Measurements from ENCODE around the gene OR6C6.

The OR6C6 gene

GRCh38 chr12:55258303-55258702 is 38.1 kb downstream of the OR6C6 start:
- no peak overlapping the region for H3K4me3 ChIP-seq (ENCODE audit: low read depth, low read length)
- TF ChIP-seq EGR2 (tag by site-specific recombination; IDR thresholded peaks at IDR 0.05; ENCODE audit: low read depth), result no peak
- TF ChIP-seq ZNF211 (tag by site-specific recombination; IDR thresholded peaks at IDR 0.05; ENCODE audit: low read depth), result no peak
- no peak for TF ChIP-seq ZBTB11 (tag by site-specific recombination; conservative IDR thresholded peaks at IDR 0.05; ENCODE audit: low read depth)
- no peak for TF ChIP-seq ZNF394 (tag by site-specific recombination; IDR thresholded peaks at IDR 0.05; ENCODE audit: borderline replicate concordance)
- no peak for TF ChIP-seq ZXDB (tag by site-specific recombination; IDR thresholded peaks at IDR 0.05)
- TF ChIP-seq REST (tag by site-specific recombination; IDR thresholded peaks at IDR 0.05), result no peak
- TF ChIP-seq ZNF221 (tag by site-specific recombination; IDR thresholded peaks at IDR 0.05; ENCODE audit: borderline replicate concordance), result no peak
- no peaks in the 10 kb centered on the region for H3K4me1 ChIP-seq (ENCODE audit: control insufficient read depth, insufficient read depth, low read length)
- H3K9me3 ChIP-seq (ENCODE audit: control insufficient read depth, insufficient read depth, low read depth, low read length), result no peaks in the 10 kb centered on the region
- H3K36me3 ChIP-seq (ENCODE audit: control insufficient read depth in 2 of 2, insufficient read depth in 1 of 2, low read length in 2 of 2), result no peaks in the 10 kb centered on the region
- ChIA-PET CTCF (interaction anchor here (0.6 kb wide), 1 partner anchor 61 kb away, joined by 3 read pairs; no protein-coding TSS in a partner anchor), POLR2A (no interaction called here)
- no peak overlapping the region for H3K27ac ChIP-seq (ENCODE audit: extremely low read depth, low read depth, low read length)

GRCh38 chr12:55256831-55257230 is 39.5 kb downstream of the OR6C6 start:
- H3K36me3 ChIP-seq (ENCODE audit: control insufficient read depth in 2 of 2, insufficient read depth in 1 of 2, low read length in 2 of 2), result no peaks in the 10 kb centered on the region
- ChIA-PET CTCF (no interaction called here), POLR2A (no interaction called here)
- H3K4me3 ChIP-seq (ENCODE audit: low read depth, low read length), result no peak overlapping the region
- no peaks in the 10 kb centered on the region for H3K4me1 ChIP-seq (ENCODE audit: control insufficient read depth, insufficient read depth, low read length)
- no peaks in the 10 kb centered on the region for H3K9me3 ChIP-seq (ENCODE audit: control insufficient read depth, insufficient read depth, low read depth, low read length)
- no peak for TF ChIP-seq ZNF138 (tag by site-specific recombination; IDR thresholded peaks at IDR 0.05; ENCODE audit: borderline replicate concordance)
- TF ChIP-seq ZNF639 (tag by site-specific recombination; IDR thresholded peaks at IDR 0.05), result no peak
- TF ChIP-seq ZBTB11 (tag by site-specific recombination; conservative IDR thresholded peaks at IDR 0.05; ENCODE audit: low read depth), result no peak
- no peak for TF ChIP-seq ZNF423 (tag by site-specific recombination; IDR thresholded peaks at IDR 0.05)
- TF ChIP-seq ZSCAN18 (tag by site-specific recombination; IDR thresholded peaks at IDR 0.05), result no peak
- TF ChIP-seq ZNF513 (tag by site-specific recombination; IDR thresholded peaks at IDR 0.05), result no peak
- TF ChIP-seq ZFP37 (tag by site-specific recombination; IDR thresholded peaks at IDR 0.05), result no peak
- no peak for TF ChIP-seq BCL11A (tag by site-specific recombination; IDR thresholded peaks at IDR 0.05; ENCODE audit: low read depth)
- no peak for TF ChIP-seq REST (tag by site-specific recombination; IDR thresholded peaks at IDR 0.05)
- no peak overlapping the region for H3K27ac ChIP-seq (ENCODE audit: extremely low read depth, low read depth, low read length)

Measured in HEK293 (cell line).